H54 (cell line): ENCODE results near the gene API5.
"Not testable (repeated sequence)": the region's sequence is repeated elsewhere in the genome, so short reads cannot be mapped to it uniquely, and the experiment has no call there.

Source experiments
- DNase-seq: peaks from one replicate; pipeline ENCODE4 v3.0.0; 2011; ENCODE audit warnings: low spot score, mixed read lengths; ENCODE audit not compliant: insufficient read length
- FAIRE-seq: peaks from 3 replicates; lab custom pipeline; 2011; peaks lifted over from hg19 to GRCh38; lab: Jason Lieb, UNC
- POLR2A ChIP-seq: IDR thresholded peaks from 2 replicates; pipeline ENCODE4 v1.6.1; 2011; ENCODE audit warnings: low read depth, mild to moderate bottlenecking, low read length

Gene API5

DNA sequence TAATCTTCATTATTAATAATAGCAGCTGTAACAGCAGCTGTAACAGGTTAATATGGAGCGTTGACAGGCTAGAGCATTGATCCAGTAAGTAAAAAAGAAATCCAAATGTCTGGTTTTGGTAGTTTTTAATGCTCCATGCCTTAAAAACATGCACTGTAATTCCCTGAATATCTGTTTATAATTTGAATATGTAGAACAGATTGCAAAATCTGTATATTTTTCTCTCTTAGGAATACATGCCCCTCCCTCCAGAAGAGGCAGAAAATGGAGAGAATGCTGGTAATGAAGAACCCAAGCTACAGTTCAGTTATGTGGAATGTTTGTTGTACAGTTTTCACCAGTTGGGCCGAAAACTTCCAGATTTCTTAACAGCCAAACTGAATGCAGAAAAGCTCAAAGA, 16.7 kb downstream of the API5 start:
- FAIRE-seq = no peak
- TF ChIP-seq POLR2A = no peak
- no peak for DNase-seq

DNA sequence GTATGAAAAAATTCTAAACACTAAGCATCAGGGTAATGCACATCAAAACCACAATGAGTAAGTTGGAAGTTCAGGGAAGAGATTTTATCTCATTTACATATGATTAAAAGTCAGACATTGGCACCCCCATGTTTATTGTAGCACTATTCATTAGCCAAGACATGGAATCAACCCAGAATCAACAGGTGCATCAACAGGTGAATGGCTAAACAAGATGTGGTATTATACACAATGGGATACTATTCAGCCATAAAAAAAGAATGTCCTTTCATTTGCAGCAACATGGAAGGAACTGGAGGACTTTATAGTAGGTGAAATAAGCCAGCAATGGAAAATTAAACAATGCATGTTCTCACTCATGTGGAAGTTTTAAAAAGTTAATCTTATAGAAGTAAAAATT, 29.4 kb downstream of the API5 start:
- FAIRE-seq (peak; percentile 66), DNase-seq (no peak)
- TF ChIP-seq POLR2A = no peak

DNA sequence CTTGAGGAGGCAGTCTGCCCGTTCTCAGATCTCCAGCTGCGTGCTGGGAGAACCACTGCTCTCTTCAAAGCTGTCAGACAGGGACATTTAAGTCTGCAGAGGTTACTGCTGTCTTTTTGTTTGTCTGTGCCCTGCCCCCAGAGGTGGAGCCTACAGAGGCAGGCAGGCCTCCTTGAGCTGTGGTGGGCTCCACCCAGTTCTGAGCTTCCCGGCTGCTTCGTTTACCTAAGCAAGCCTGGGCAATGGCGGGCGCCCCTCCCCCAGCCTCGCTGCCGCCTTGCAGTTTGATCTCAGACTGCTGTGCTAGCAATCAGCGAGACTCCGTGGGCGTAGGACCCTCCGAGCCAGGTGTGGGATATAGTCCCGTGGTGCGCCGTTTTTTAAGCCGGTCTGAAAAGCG, 39.6 kb downstream of the API5 start:
- FAIRE-seq, DNase-seq: not testable (repeated sequence)

DNA sequence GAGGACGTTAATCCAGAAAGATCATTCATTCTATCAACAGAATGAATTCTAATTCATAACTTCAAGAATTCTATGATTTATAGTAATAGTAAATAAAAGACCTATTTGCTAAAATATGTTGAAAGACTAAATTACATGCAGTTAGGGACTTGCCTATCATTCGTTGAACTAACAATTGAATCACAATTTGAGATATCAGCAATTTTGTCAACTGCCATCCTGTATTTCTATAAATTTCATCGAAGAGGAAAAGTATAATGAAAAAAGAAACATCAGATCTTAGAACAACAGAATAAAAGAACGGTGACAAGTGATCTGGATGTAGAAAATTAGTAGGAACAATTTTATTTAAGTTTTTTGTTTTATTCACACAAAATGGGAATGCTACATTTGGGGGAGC, 42.5 kb downstream of the API5 start:
- no peak for DNase-seq
- TF ChIP-seq POLR2A = no peak
- no peak for FAIRE-seq

DNA sequence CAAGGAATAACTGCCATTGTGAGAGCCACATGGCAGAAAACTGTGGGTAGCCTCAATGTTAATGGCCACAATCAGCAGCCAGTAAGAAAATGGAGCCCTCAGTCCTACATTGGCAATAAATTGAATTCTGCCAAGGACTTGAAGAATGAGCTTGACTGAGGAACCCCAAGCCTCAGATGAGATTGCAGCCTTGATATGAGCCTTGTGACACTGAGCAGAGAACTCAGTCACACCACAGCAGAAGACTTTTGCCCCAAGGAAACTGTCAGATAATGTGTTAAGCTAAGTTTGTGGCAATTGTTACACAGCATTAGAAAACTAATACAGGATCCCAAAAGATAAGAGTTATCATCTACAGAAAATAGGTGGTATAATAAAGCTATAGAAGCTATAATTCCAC, 44.5 kb downstream of the API5 start:
- TF ChIP-seq POLR2A = no peak
- DNase-seq (no peak), FAIRE-seq (no peak)

DNA sequence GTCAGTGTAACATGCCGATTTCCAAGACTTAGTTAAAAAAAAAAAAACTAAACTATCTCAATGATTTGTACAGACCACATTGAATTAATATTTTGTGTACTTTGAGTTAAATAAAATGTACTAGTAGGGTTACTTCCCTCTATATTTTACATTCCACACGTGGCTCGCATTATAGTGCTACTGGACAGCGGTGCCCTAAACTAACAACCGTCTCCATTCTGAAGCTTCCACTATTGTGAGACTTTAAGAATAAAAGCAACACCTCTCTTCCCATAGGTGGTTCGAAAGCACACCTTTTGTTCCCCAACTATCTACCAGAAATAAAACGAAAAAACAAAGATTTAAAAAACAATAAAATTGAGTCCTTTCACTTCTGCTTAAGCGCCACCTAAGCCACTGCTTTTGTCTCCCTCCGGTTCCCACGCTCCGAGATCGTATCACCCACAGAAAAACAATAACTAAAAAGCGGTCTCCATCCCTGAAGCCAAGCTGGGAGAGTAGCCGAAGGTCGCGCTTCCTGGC, 46.5 kb downstream of the API5 start:
- no peak for TF ChIP-seq POLR2A
- DNase-seq (no peak), FAIRE-seq (no peak)

DNA sequence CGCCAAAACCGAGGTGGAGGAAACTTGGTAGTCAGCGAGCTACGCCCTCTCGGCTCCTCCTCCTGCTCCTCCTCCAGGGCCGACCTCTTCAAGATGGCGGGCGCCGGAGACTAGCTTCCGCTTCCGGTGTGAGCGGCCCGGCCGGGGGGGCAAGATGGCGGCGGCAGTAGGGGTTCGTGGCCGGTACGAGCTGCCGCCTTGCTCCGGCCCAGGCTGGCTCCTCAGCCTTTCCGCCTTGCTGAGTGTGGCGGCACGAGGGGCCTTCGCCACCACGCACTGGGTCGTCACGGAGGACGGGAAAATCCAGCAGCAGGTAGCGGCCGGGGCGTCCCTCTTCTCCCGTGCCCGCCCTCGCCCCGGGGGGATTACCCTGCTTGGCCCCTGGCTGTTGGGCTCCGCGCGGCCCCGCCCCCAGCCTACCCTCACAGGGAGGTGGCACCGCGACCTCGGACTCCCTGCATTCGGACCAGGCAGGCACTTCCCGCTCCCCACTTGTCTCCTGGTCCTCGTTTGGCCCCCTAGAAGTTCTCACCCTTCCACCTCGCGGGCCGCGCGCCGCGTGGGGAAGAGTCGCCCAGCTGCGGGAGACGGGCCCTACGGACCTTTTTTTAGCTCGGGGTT, 47.1 kb downstream of the API5 start, which contains the start of gene TTC17:
TSS of gene TTC17 (plus strand) at position 120 of the 621 bp plus-strand sequence. CDS start at position 155, 35 bp downstream.
- FAIRE-seq (peak; percentile 93), DNase-seq (peak; percentile 87)
- peak; percentile 95 for TF ChIP-seq POLR2A

DNA sequence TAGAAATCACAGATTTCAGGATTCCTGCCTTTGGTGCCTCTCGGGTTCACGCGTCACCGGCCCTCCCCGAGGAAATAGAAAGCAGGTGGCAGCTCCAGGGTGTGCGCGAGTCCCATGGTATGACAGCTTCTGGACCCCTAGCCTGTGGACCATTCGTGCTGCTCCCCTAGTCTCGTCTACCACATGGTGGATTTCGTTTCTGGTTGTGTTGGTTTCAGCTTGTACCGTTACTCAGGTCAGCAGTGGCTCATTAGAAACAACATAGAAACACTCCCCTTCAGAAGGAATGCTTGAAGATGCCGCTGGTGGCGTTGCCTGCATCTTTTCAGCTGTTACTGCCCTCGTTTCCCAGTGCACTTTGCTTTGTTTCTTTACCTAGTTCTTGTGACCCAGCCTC, 47.6 kb downstream of the API5 start:
- TF ChIP-seq POLR2A = no peak
- no peak for DNase-seq
- FAIRE-seq = peak; percentile 66

DNA sequence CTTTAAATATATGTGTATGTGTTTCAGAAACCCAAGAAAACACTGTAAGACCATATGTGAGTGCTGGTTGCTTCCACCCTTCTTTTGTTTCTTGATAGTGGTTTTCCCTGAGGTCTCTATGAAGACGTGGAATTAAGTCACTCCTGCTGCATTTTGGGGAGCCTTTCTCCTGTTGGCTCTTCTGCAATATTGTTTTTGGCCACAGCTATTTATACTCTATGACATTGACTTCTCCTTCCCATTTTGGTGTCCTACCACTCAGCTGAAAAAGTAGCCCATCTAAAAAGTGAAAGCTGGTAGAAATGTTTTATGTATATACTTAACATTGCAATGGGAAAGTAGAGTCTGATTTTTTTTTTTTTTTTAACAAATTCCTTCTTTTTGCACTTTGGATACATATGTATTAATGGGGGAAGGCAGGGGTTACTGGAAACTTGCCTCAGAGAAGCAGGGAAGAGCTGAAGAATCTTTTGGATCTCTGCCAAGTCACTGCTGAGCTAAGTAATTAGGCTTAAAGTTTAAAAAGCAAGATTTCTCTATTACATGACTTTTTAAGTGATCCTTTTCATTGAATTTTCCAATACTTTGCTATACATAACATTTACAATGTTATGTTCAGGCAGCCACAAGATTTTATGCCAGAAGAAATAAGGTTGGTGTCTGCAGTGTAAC, 48.7 kb downstream of the API5 start:
- FAIRE-seq = no peak
- DNase-seq = no peak
- TF ChIP-seq POLR2A = no peak

DNA sequence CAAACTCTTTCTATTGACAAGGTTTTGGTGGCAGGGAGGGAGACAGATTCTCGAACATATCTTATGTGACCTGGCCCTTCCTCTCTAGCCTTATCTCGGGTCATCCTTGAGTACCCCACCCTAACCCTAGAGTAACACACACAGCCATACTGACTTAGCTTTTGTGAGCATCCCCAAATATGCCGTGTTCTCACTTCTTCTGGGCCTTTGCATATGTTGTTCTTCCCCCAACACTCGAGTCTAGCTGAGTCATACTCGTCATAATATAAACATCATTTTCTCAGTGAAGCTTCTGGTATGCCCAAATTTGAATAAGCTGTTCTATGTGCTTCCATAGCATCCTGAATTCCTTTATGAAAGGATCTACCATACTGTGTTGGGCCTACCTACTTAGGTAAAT, 54.9 kb downstream of the API5 start:
- TF ChIP-seq POLR2A = no peak
- DNase-seq (no peak), FAIRE-seq (no peak)

DNA sequence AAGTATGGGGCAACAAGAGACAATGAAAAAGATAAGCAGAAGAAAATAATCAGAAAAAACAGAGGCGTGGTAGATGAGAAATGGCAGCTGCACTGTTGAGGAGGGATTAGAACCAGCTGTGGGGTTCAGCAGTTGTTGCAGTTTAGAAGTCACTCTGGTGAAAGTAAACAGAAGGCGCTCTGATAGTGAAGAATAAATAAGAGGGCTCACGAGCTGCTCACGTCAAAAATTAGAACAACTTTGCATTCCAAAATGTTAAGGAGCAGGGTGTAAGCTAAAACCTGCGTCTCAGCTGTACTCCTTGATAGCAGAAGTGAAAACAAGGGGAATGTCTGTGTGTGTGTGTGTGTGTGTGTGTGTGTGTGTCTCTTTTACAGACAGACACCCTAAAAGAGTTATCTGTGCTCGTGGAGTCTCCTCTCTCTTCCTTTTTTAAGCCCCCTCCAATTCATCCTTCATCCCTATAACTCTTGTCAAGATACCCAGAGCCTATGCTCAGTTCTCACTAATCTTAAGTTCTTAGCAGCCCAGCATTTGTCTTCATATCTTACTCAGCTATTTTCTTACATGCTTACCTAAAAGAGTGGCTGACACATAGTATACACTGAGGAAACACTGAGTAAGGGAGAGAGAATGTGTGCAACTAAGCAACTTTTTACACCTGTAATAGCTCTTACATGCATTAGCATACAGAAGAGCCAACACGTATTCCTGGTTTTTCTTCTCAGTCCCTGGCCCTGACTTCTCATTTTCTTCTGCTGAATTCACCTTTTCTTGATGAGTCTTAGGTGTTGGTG, 55.8 kb downstream of the API5 start:
- DNase-seq (no peak), FAIRE-seq (no peak)

DNA sequence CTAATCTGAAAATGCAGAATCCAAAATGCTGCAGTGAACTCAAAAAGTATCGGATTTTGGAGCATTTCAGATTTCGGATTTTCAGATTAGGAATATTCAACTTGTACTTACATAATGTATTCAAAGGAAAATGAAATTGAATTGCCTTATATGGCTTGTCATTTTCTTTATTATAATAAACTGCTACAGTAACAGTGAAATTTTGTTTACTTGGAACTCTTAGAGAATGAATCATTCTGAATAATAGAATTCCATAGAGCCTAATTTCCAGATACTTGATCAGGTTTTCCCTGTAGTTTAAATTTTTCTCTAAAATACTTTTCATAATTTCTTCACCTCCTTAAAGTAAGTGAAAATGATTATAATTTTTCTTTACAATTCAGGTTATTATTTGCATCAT, 64.3 kb downstream of the API5 start:
- DNase-seq (no peak), FAIRE-seq (peak; percentile 55)
- no peak for TF ChIP-seq POLR2A

More for the DNA sequence above, 55.8 kb downstream of the API5 start:
- no peak for TF ChIP-seq POLR2A

DNA sequence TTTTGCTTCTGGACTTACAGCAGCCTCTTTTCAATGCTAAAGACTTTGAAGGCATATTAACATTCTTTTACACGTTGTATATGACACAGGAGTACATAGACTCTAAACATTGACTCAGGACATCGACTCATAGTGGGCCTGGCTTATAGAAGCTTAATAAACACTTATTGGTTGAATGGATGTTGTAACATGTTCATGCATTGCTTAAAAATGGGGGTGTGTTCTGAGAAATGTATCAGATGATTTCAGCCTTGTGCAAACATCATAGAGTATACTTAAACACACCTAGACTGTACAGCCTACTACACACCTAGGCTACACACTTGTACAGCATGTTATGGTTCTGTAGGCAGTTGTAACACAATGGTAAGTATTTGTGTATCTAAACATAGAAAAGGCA, 64.8 kb downstream of the API5 start:
- peak; percentile 99 for FAIRE-seq

DNA sequence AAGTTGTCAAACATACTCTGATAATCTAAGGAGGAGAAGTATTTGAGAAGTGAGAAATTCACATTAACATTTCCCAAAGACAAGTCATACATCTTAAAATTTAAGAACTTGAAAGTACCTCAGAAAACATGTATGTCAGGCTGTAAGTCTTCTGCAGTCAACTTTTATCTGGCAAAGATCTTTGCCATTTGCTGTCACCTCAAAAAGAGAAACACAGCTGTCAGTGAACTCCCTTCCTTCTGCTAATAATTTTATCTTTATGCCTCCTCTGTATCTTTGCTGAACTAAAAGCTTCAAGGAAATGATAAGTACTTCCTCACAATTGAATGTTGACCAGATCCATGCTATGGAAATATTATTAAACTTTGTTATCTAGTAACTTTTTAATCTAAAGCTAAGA, 65.6 kb downstream of the API5 start:
- DNase-seq (no peak), FAIRE-seq (peak; percentile 58)
- TF ChIP-seq POLR2A = no peak

More for the DNA sequence above, 64.8 kb downstream of the API5 start:
- peak; percentile 16 for DNase-seq
- no peak for TF ChIP-seq POLR2A

DNA sequence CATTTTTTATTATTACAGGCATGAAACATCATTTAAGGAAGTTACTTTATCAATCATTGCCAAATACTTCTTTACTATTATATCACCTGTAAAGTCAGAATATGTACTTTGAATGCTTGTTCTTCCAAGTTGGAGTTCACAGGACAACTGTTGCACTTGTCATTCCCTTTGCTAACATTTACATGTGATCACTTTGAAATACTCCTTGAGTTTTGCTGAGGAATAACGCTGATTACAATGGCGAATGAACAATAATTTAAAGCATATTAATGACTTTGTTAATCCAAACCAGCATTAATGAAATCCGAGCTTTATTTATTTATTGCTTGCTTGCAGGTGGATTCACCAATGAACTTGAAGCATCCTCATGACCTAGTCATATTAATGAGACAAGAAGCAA, 67.1 kb downstream of the API5 start:
- no peak for DNase-seq

More for the DNA sequence above, 67.1 kb downstream of the API5 start:
- peak; percentile 89 for FAIRE-seq
- no peak for TF ChIP-seq POLR2A
